HG03159 (cell line): Measurements from ENCODE around the gene NEK10.
A peak's percentile ranks its signal among the peaks of the same experiment; 100 is the strongest.

Source experiments
- ATAC-seq: cut with Tn5 transposase; IDR thresholded peaks from one replicate; pipeline ENCODE4 v1.9.1; 2021; ENCODE audit warnings: mild to moderate bottlenecking, moderate library complexity; ENCODE audit not compliant: unreplicated experiment

The NEK10 gene

DNA sequence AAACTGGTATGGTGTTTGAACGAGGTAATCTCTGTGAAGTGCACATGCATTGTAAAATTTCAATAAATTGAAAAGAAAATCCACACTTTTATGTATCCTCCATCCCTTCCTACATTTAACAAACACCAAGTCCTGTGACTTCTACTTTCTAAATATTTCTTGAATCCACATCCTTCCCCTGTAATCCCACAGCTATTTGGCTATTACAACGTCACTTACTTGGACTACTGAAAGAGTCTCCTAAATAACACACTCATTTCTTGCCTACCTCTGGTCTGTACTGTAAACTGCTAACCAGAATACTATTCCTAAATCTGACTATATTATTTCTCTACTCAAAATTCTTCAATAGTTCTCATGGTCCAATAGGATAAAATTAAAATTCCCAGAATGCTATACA is 176.1 kb downstream of the NEK10 start:
- no peak for ATAC-seq

- ATAC-seq = no peak
Observed at GRCh38 chr3:27186013-27186412, 183.2 kb downstream of the NEK10 start.

- ATAC-seq = no peak
Observed at GRCh38 chr3:27185231-27185989, 183.8 kb downstream of the NEK10 start.

DNA sequence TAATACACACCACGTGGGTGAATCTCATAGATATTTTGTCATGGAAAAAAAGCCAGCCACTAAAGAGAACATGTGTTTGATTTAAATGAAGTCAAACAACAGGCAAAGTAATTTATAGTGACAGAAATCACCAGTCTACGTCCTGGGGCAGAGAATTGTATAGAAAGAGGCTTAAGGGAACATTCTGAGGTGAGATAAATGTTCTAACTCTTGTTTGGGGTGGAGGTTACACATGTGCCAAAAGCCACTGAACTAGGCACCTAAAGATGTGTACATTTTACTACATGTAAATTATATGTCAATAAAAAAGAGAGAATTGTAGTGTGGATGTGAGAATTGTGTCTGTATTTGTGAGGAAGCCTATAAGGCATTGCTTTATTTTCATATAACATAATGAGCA is 184.9 kb downstream of the NEK10 start:
- ATAC-seq = no peak

DNA sequence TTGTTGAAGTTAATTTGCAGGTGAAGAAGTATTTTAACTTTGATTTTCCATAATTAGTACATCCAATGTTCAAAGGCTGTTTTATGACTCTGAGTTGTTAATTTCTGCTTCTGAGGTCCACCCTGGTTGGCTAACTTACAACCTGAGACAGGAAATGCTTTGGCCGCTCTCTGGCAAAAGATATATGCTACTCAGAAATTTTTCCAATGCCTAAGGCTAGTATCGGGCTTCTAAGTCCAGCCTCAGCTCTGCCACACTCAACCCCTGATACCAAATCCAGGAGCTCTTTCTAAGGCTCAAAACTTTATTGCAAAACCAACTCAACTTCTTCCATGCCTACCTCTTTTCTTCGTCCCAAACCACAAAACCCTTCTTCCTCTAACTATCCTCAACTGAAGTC is 192.9 kb downstream of the NEK10 start:
- no peak for ATAC-seq

GRCh38 chr3:27174530-27174929 is 194.7 kb downstream of the NEK10 start:
- ATAC-seq = no peak

- ATAC-seq = peak; percentile 96
Observed at GRCh38 chr3:27171113-27171512, 198.1 kb downstream of the NEK10 start.

- ATAC-seq = no peak
Observed at GRCh38 chr3:27166888-27167287, 202.3 kb downstream of the NEK10 start.

- ATAC-seq = no peak
Observed at GRCh38 chr3:27165321-27165721, 203.9 kb downstream of the NEK10 start.

DNA sequence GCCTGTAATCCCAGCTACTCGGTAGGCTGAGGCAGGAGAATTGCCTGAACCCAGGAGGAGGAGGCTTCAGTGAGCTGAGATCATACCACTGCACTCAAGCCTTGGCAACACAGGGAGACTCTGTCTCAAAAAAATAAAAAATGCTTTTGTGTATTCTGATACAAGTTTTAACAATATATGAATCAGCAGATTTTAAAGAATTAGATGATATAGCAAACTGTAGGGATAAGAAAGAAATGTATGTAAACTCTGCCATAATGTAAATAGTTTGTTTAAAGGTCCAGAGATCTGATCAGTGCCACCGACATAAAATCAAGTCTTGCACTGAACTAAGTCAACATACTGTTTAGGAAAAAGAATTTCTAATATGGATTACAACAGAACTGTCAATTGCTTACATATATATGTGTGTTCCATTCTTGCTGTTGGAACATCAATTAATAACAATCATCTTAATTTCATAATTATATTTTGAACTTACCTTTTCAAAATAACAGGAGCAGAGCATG is 208.3 kb downstream of the NEK10 start:
- ATAC-seq = no peak

DNA sequence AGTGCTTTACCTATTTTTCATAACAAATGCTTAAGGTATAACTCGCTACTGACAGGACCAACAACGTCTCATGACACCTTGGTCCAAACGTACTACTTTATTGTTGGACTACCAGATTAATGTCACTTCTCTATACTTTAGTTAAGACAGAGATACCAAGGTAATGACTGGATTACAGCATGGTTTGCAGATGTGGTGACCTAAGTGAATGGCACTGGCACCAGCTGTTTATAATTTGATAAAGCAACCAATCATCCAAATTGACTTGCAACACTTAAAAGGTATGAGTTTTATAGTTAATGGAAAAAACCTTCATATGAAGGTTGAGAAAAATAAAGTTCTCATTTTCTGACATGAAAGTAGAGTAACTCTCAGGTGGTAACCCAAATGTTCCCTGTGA is 209.0 kb downstream of the NEK10 start:
- ATAC-seq = no peak

DNA sequence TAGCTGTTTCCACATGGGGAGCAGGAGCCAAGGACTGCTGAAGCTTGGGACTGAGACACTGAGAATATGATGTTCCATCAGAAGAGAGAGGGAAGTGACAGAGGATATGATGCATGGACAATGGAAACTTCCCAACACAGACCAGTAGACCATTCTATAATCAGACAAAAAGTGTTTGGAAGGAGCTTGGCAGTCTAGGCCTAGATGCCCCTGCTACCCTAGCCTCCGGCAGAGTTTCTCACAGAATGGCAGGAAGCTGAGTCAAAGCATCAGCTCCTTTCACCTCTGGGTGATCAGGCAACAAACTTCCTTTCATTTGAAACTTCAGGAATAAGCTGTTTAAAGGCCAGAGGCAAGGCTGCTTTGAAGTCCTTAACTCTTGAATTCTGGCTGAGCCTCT is 222.0 kb downstream of the NEK10 start:
- no peak for ATAC-seq

- no peak for ATAC-seq
Observed at GRCh38 chr3:27146786-27147185, 222.4 kb downstream of the NEK10 start.

- no peak for ATAC-seq
Observed at GRCh38 chr3:27145719-27146118, 223.5 kb downstream of the NEK10 start.

- ATAC-seq = no peak
Observed at GRCh38 chr3:27141668-27142067, 227.5 kb downstream of the NEK10 start.

GRCh38 chr3:27138562-27138961 is 230.6 kb downstream of the NEK10 start:
- no peak for ATAC-seq

DNA sequence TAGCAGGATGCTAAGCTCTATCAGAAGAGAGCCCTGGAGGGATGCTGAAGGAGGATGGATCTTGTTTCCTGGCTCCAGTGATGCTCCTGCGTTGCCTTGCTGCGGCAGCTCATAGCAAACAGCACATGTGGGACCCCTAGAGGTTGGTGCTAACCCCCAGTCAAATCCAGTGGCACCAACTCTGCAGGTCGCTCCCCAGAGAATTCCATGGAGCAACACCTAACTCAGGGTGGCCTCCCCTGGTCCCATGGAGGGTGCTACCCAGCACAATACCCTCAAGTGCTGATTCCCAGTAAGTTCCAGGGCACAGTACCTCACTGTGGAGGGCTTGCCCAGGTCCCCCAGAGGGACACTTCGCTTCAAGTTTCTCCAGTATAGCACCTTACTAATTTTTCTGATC is 231.2 kb downstream of the NEK10 start:
- ATAC-seq = no peak

DNA sequence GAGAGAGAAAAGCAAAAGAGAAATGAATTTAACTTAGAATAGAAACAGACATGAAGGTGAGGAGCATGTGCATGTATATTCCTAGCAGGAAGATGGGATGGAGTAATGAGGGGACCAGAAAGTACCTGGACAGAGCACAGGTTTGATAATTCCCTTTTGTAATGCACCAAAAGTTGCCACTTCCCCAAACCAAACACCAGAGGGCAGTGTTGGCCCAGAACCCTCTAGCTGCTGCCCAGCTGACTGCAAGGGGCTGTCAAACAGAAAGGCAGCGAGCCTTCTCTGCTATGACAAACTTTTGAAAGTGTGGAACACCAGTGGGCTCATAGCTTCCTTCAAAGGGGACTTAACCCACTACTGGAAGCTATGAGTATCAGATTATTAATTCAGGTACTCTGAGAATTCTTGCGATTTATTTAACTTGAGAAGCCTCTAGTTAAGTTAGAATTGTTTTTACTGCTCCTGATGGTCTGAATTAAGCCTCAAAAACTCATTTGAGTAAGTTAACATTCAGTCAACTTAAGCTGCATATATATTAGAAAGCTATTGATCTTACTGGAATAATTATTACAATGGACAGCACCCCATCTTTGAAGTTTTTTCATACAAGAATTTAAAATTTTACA is 234.9 kb downstream of the NEK10 start:
- ATAC-seq = peak; percentile 98

GRCh38 chr3:27133060-27133459 is 236.1 kb downstream of the NEK10 start:
- ATAC-seq = no peak

DNA sequence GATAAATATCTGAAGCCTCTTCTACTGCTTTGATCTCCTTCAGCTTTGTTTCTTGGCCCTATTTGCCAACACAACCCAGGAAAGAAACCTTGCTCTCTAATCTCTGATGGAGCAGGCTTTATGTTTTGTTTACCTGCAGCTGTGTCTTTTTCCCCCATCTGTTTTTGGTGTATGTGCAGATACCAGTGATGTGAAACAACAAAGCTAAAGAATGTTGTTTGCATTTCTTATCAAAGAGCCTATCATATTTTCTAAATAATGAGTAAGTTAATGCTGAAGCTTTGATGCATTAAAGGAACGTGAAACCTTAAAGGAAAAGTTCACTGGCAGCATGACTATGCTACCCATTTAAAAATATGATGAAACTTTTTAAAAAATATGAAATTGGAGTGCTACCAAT is 238.4 kb downstream of the NEK10 start:
- no peak for ATAC-seq

- ATAC-seq = no peak
Observed at GRCh38 chr3:27127879-27128278, 241.3 kb downstream of the NEK10 start.

- no peak for ATAC-seq
Observed at GRCh38 chr3:27127195-27127594, 242.0 kb downstream of the NEK10 start.
